HL-60 (cell line): ENCODE data around the gene CNGA1.

ENCODE experiments used
- POLR2AphosphoS5 ChIP-seq: IDR thresholded peaks from 2 replicates; pipeline ENCODE4 v1.6.1; 2012; ENCODE audit warnings: low read depth
- TF ChIP-seq, protein P1 (sequence below): IDR thresholded peaks from one replicate; pipeline ENCODE4 v1.5.1; 2011; ENCODE audit warnings: low read length, control low read depth, inconsistent platforms; ENCODE audit not compliant: insufficient read depth
- TF ChIP-seq, protein P2 (sequence below): IDR thresholded peaks from 2 replicates; pipeline ENCODE4 v1.6.1; 2012; ENCODE audit warnings: low read depth; ENCODE audit not compliant: insufficient replicate concordance

DNA sequence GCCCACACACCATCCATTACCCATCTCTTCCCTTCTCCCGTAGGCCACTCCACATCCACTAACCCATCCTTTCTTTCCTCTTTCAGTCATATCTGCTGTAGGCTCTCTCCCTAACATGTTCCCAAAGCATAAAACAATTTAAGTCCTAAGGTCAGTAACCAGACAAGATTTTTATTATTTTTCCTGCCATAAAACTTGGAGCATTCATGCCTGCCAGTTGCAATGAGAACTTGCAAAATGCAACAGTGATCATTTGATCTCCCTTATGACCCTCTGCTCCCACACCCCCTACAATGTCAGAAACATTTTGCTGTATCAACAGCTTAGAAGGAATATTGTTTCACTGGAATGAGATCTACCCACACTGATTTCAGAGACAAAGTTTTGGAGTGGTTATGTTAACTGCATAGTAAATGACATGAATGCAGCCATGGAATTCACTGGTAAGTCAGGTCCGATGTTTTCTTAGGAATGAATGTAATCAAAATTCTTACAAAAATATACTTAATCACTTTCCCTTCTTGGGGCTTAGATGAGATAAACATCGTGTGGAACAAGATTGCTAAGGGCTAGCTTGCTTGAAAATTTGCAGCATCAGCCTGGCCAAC lies 5.8 kb upstream of the CNGA1 start:
- TF ChIP-seq, protein P1, sequence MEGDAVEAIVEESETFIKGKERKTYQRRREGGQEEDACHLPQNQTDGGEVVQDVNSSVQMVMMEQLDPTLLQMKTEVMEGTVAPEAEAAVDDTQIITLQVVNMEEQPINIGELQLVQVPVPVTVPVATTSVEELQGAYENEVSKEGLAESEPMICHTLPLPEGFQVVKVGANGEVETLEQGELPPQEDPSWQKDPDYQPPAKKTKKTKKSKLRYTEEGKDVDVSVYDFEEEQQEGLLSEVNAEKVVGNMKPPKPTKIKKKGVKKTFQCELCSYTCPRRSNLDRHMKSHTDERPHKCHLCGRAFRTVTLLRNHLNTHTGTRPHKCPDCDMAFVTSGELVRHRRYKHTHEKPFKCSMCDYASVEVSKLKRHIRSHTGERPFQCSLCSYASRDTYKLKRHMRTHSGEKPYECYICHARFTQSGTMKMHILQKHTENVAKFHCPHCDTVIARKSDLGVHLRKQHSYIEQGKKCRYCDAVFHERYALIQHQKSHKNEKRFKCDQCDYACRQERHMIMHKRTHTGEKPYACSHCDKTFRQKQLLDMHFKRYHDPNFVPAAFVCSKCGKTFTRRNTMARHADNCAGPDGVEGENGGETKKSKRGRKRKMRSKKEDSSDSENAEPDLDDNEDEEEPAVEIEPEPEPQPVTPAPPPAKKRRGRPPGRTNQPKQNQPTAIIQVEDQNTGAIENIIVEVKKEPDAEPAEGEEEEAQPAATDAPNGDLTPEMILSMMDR, result no peak
- TF ChIP-seq POLR2AphosphoS5, result no peak
- TF ChIP-seq, protein P2, sequence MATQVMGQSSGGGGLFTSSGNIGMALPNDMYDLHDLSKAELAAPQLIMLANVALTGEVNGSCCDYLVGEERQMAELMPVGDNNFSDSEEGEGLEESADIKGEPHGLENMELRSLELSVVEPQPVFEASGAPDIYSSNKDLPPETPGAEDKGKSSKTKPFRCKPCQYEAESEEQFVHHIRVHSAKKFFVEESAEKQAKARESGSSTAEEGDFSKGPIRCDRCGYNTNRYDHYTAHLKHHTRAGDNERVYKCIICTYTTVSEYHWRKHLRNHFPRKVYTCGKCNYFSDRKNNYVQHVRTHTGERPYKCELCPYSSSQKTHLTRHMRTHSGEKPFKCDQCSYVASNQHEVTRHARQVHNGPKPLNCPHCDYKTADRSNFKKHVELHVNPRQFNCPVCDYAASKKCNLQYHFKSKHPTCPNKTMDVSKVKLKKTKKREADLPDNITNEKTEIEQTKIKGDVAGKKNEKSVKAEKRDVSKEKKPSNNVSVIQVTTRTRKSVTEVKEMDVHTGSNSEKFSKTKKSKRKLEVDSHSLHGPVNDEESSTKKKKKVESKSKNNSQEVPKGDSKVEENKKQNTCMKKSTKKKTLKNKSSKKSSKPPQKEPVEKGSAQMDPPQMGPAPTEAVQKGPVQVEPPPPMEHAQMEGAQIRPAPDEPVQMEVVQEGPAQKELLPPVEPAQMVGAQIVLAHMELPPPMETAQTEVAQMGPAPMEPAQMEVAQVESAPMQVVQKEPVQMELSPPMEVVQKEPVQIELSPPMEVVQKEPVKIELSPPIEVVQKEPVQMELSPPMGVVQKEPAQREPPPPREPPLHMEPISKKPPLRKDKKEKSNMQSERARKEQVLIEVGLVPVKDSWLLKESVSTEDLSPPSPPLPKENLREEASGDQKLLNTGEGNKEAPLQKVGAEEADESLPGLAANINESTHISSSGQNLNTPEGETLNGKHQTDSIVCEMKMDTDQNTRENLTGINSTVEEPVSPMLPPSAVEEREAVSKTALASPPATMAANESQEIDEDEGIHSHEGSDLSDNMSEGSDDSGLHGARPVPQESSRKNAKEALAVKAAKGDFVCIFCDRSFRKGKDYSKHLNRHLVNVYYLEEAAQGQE, result no peak
